ENCODE results near the gene KLHDC1. TPM values are rescaled to one million over a fixed set of nuclear protein-coding genes. Genes with fewer than 3 reads are reported as not detected.
"Not testable (repeated sequence)": the region's sequence is repeated elsewhere in the genome, so short reads cannot be mapped to it uniquely, and the experiment has no call there.

KLHDC1 gene
- total RNA-seq, 2 experiments from 2014 or later, result 0.25 TPM; not detected in 1

DNA sequence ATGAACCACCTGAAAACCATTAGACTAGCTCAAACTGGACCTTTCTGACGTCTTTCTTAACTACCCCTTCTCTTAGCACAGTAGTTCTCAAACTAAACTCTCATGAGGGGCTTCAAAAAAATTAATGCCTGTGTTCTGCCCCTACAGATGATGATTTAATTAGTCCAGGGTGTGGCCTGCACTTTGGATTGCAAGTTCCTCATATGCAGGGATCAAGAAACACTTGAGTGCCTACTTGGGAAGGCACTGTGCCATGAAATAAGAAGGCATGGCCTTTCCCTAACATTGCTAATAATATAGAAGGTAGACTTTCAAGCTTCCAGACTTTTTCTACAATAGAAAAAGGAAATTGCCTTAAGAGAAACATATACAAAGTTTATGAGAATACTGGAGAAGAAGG lies 52.3 kb downstream of the KLHDC1 start:
- Histone ChIP-seq H4K20me1 (ENCODE audit: insufficient read depth, low read length) (no peaks in the 10 kb centered on the region), H3K9me2 (ENCODE audit: insufficient read depth, low read length) (no peaks in the 10 kb centered on the region), H3K9me3 (ENCODE audit: low read length) (no peaks in the 10 kb centered on the region), H3K79me2 (ENCODE audit: insufficient read depth, low read depth, low read length) (no peaks in the 10 kb centered on the region), H3K36me3 (ENCODE audit: insufficient read depth, low read length) (no peaks in the 10 kb centered on the region), H3K27ac (ENCODE audit: low read depth, low read length, poor library complexity, severe bottlenecking) (no peak overlapping the region), H3K4me1 (ENCODE audit: insufficient read depth, low read length, poor library complexity, severe bottlenecking) (no peaks in the 10 kb centered on the region), H3K4me2 (ENCODE audit: low read length) (no peak overlapping the region), H3K4me3 (ENCODE audit: low read depth, low read length, poor library complexity, severe bottlenecking) (no peak overlapping the region), H2AFZ (ENCODE audit: low read length) (no peak overlapping the region)
- no peak for TF ChIP-seq EZH2phosphoT487 (IDR thresholded peaks at IDR 0.05; ENCODE audit: borderline replicate concordance, low read depth, low read length)
- TF ChIP-seq, protein P1, sequence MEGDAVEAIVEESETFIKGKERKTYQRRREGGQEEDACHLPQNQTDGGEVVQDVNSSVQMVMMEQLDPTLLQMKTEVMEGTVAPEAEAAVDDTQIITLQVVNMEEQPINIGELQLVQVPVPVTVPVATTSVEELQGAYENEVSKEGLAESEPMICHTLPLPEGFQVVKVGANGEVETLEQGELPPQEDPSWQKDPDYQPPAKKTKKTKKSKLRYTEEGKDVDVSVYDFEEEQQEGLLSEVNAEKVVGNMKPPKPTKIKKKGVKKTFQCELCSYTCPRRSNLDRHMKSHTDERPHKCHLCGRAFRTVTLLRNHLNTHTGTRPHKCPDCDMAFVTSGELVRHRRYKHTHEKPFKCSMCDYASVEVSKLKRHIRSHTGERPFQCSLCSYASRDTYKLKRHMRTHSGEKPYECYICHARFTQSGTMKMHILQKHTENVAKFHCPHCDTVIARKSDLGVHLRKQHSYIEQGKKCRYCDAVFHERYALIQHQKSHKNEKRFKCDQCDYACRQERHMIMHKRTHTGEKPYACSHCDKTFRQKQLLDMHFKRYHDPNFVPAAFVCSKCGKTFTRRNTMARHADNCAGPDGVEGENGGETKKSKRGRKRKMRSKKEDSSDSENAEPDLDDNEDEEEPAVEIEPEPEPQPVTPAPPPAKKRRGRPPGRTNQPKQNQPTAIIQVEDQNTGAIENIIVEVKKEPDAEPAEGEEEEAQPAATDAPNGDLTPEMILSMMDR (conservative IDR thresholded peaks at IDR 0.05; ENCODE audit: low read length), result no peak
- CTCF ChIA-PET (ENCODE audit: unreplicated experiment), result no interaction called here
- no peak for DNase-seq (ENCODE audit: low spot score)
- intact Hi-C loops (cut with micrococcal nuclease; ENCODE audit: unreplicated experiment), result no loop called here
- no TSS peak for BruUV-seq (replicated peaks)
- POLR2A ChIA-PET, result interaction anchor here (0.7 kb wide), 3 partner anchors 14 to 45 kb away, joined by 3 read pairs; no protein-coding TSS in a partner anchor

DNA sequence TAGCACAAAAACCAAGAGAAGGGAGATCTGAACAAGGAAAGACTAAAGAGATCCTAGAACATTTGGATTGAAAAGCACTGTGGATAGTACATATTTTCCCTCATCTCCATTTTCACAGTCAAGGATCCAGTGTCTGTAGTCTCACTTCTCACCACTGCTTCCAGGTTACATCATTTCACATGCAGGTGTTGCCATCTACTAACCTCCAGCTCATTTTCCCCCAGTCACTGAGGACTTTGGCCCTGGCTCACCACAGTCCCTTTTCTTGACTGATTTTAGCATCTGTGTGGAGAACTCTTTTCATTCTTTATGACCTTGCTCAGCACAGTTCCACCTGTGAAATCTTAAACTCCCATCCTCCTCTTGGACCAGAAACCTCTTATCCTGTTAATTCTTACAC lies 53.6 kb downstream of the KLHDC1 start:
- BruUV-seq (replicated peaks); H4K20me1 ChIP-seq (ENCODE audit: insufficient read depth, low read length); intact Hi-C loops (cut with micrococcal nuclease; ENCODE audit: unreplicated experiment); H3K9me2 ChIP-seq (ENCODE audit: insufficient read depth, low read length); H2AFZ ChIP-seq (ENCODE audit: low read length); H3K4me2 ChIP-seq (ENCODE audit: low read length); H3K4me1 ChIP-seq (ENCODE audit: insufficient read depth, low read length, poor library complexity, severe bottlenecking); H3K9me3 ChIP-seq (ENCODE audit: low read length); DNase-seq (ENCODE audit: low spot score); H3K27ac ChIP-seq (ENCODE audit: low read depth, low read length, poor library complexity, severe bottlenecking); POLR2A ChIA-PET; CTCF ChIA-PET (ENCODE audit: unreplicated experiment); H3K79me2 ChIP-seq (ENCODE audit: insufficient read depth, low read depth, low read length); H3K4me3 ChIP-seq (ENCODE audit: low read depth, low read length, poor library complexity, severe bottlenecking); H3K36me3 ChIP-seq (ENCODE audit: insufficient read depth, low read length): not testable (repeated sequence)

DNA sequence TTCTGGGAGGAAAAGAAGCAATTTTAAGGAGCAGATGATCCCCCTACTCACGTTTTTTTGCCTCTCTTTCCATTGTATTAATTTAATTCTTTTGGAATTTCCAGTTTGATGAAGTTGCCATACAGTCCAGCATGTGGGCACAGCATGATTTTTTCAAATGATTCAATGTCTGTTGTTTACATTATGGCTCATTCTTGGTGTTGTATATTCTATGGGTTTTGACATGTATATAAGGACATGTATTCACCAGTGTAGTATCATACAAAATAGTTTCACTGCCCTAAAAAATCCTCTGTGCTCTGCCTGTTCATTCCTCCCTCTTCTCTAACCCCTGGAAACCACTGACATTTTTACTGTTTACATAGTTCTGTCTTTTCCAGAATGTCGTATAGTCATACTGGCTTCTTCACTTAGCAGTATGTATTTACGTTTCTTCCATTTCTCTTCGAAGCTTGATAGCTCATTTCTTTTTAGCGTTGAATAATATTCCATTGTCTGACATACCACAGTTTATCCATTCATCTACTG lies 61.7 kb downstream of the KLHDC1 start:
- TF ChIP-seq, protein P1 (conservative IDR thresholded peaks at IDR 0.05; ENCODE audit: low read length), result no peak
- TF ChIP-seq EZH2phosphoT487 (IDR thresholded peaks at IDR 0.05; ENCODE audit: borderline replicate concordance, low read depth, low read length), result no peak
- POLR2A ChIA-PET, result no interaction called here
- no peaks in the 10 kb centered on the region for H3K36me3 ChIP-seq (ENCODE audit: insufficient read depth, low read length)
- intact Hi-C loops (cut with micrococcal nuclease; ENCODE audit: unreplicated experiment), result no loop called here
- no peak overlapping the region for H3K4me2 ChIP-seq (ENCODE audit: low read length)
- H3K4me1 ChIP-seq (ENCODE audit: insufficient read depth, low read length, poor library complexity, severe bottlenecking), result no peaks in the 10 kb centered on the region
- no peaks in the 10 kb centered on the region for H4K20me1 ChIP-seq (ENCODE audit: insufficient read depth, low read length)
- CTCF ChIA-PET (ENCODE audit: unreplicated experiment), result no interaction called here
- H3K27ac ChIP-seq (ENCODE audit: low read depth, low read length, poor library complexity, severe bottlenecking), result no peak overlapping the region
- H3K9me2 ChIP-seq (ENCODE audit: insufficient read depth, low read length), result no peaks in the 10 kb centered on the region
- no peak for DNase-seq (ENCODE audit: low spot score)
- H3K4me3 ChIP-seq (ENCODE audit: low read depth, low read length, poor library complexity, severe bottlenecking), result no peak overlapping the region
- no peaks in the 10 kb centered on the region for H3K79me2 ChIP-seq (ENCODE audit: insufficient read depth, low read depth, low read length)
- BruUV-seq (replicated peaks), result no TSS peak
- no peak overlapping the region for H2AFZ ChIP-seq (ENCODE audit: low read length)
- H3K9me3 ChIP-seq (ENCODE audit: low read length), result no peaks in the 10 kb centered on the region
